Small intestine (tissue), 16 donors: Measurements from ENCODE around the gene HSD17B14. TPM values are rescaled to one million over a fixed set of nuclear protein-coding genes. Genes with fewer than 3 reads are reported as not detected.
"Not testable (repeated sequence)": the region's sequence is repeated elsewhere in the genome, so short reads cannot be mapped to it uniquely, and the experiment has no call there.

Experiments used
- DNase-seq, 2 donors: peaks; one replicate each; pipeline versions ENCODE4 v3.0.0 to v3.0.0-alpha.2; 2013
- FAIRE-seq: peaks from 2 replicates; lab custom pipeline; 2012; peaks lifted over from hg19 to GRCh38; lab: Jason Lieb, UNC
- H3K27ac ChIP-seq, 3 donors: one replicate each; pipeline ENCODE4 v1.5.1; 2013; ENCODE audit warnings: low read length in 2 of 3, mild to moderate bottlenecking in 2 of 3, control low read depth in 1 of 3, inconsistent platforms in 1 of 3, low read depth in 1 of 3, moderate library complexity in 1 of 3
- H3K27me3 ChIP-seq, 3 donors: one replicate each; pipeline ENCODE4 v1.6.1; 2013; ENCODE audit warnings: low read length in 3 of 3, inconsistent platforms in 1 of 3; ENCODE audit not compliant: control insufficient read depth in 3 of 3, insufficient read depth in 3 of 3
- H3K36me3 ChIP-seq, 3 donors: one replicate each; pipeline ENCODE4 v1.6.1; 2013; ENCODE audit warnings: low read length in 3 of 3, inconsistent platforms in 1 of 3, low read depth in 1 of 3, mild to moderate bottlenecking in 1 of 3, moderate library complexity in 1 of 3; ENCODE audit not compliant: control insufficient read depth in 3 of 3, insufficient read depth in 2 of 3
- H3K4me1 ChIP-seq, 3 donors: one replicate each; pipeline ENCODE4 v1.6.1; 2013; ENCODE audit warnings: low read length in 2 of 3, inconsistent platforms in 1 of 3, low read depth in 1 of 3, mild to moderate bottlenecking in 1 of 3, moderate library complexity in 1 of 3; ENCODE audit not compliant: control insufficient read depth in 3 of 3, insufficient read depth in 2 of 3
- H3K4me3 ChIP-seq, 3 donors: one replicate each; pipeline ENCODE4 v1.5.1; 2013; ENCODE audit warnings: low read length in 3 of 3, control low read depth in 1 of 3, inconsistent platforms in 1 of 3, low read depth in 1 of 3, mild to moderate bottlenecking in 1 of 3, moderate library complexity in 1 of 3
- H3K9me3 ChIP-seq, 2 donors: one replicate each; pipeline ENCODE4 v1.6.1; 2013; ENCODE audit warnings: low read depth in 1 of 2, low read length in 1 of 2; ENCODE audit not compliant: control insufficient read depth in 2 of 2, insufficient read depth in 1 of 2
- WGBS, 3 donors: extraction: QIAGEN DNeasy Blood & Tissue Kit; methylation state at CpG; one replicate each; pipeline ENCODE4 v1.1.7; 2013; 5-methylcytosine and 5-hydroxymethylcytosine counted together
- long read RNA-seq, 10 donors: transcript quantifications; one replicate each; lab custom pipeline, GENCODE V29; 2026
- polyA plus RNA-seq, 4 donors: library from polyadenylated mRNA; stranded (reverse) in 3 of 4; unstranded in 1 of 4; fragments of 200-250 nt in 3 of 4; fragments of 120-200 nt in 1 of 4; gene quantifications; one replicate each; pipeline versions ENCODE4 v1.2.1 to v1.2.3, GENCODE V29; 2013
- donor health status: healthy with polysubstance abuse.
- donor health status: control.
- donor health status: control.
- donor health status: Bipolar disorder and iron deficiency.
- donor health status: healthy.

HSD17B14 gene
- 100 to 1,000 TPM in 1 of 4 donors, 10 to 100 TPM in 1, 1 to 10 TPM in 1, not detected in 1; 4.4 to 102 (median 11.6) TPM for polyA plus RNA-seq
- long read RNA-seq, donor 1, transcript HSD17B14-201 (9 exons, 1,238 nt): major isoform, 53 of 78 reads
- long read RNA-seq, donor 1, partial matches to known transcripts: 20 of 78 reads
- long read RNA-seq, donor 1, other reads (novel, unspliced or antisense): 5 of 78 reads
- long read RNA-seq, donor 2, transcript HSD17B14-201 (9 exons, 1,238 nt): major isoform, 6 of 7 reads
- long read RNA-seq, donor 2, partial matches to known transcripts: 0 of 7 reads
- long read RNA-seq, donor 2, other reads (novel, unspliced or antisense): 0 of 7 reads
- long read RNA-seq, donor 3, transcript HSD17B14-201 (9 exons, 1,238 nt): major isoform, 16 of 29 reads
- long read RNA-seq, donor 3, partial matches to known transcripts: 7 of 29 reads
- long read RNA-seq, donor 3, other reads (novel, unspliced or antisense): 5 of 29 reads
- long read RNA-seq, donor 4: 0 reads
- long read RNA-seq, donor 5, transcript HSD17B14-201 (9 exons, 1,238 nt): major isoform, 7 of 17 reads
- long read RNA-seq, donor 5, partial matches to known transcripts: 10 of 17 reads
- long read RNA-seq, donor 5, other reads (novel, unspliced or antisense): 0 of 17 reads
- long read RNA-seq, donor 6, transcript HSD17B14-201 (9 exons, 1,238 nt): major isoform, 16 of 29 reads
- long read RNA-seq, donor 6, partial matches to known transcripts: 11 of 29 reads
- long read RNA-seq, donor 6, other reads (novel, unspliced or antisense): 0 of 29 reads
- long read RNA-seq, donor 7, partial matches to known transcripts: 0 of 2 reads
- long read RNA-seq, donor 7, other reads (novel, unspliced or antisense): 0 of 2 reads
- long read RNA-seq, donor 8: 0 reads
- long read RNA-seq, donor 9, transcript HSD17B14-201 (9 exons, 1,238 nt): major isoform, 6 of 11 reads
- long read RNA-seq, donor 9, partial matches to known transcripts: 5 of 11 reads
- long read RNA-seq, donor 9, other reads (novel, unspliced or antisense): 0 of 11 reads
- long read RNA-seq, donor 10, transcript HSD17B14-201 (9 exons, 1,238 nt): major isoform, 9 of 9 reads
- long read RNA-seq, donor 10, partial matches to known transcripts: 0 of 9 reads
- long read RNA-seq, donor 10, other reads (novel, unspliced or antisense): 0 of 9 reads

DNA sequence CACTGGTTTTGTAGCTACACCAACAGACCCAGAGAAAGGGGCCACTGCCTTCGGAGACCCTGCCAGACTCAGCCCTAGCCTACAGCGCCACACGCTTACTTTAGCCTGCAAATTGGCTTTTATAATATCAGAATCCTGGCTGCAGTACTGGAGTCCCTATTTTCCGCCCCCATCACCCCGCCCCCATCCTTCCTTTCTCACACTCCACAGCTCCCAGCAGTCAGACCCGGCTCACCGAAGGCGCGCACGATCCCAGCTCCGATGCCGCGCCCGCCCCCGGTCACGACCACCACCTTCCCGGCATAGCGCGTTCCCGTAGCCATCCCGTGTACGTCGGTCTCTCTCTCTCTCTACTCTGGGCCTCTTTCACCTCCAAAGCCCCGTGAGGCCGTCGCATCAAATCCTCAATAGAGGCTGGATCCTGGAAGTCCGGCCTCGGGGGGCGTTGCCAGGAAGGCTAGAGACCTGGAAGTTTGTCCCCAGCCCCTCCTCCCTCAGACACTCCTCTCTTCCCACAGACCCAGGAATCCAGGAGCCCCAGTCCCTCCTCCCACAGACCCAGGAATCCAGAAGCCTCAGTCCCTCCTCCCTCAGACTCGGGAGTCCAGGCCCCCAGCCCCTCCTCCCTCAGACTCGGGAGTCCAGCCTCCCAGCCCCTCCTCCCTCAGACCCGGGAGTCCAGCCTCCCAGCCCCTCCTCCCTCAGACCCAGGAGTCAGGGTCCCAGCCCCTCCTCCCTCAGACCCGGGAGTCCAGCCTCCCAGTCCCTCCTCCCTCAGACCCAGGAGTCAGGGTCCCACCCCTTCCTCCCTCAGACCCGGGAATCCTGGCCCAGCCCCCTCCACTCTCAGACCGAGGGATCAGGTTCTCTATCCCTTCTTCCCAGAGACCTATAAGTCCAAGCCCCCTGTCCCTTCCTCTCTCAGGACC, at the start of gene HSD17B14:
TSS of gene HSD17B14 (minus strand) at position 403 of the 929 bp plus-strand sequence. CDS start at position 323, 80 bp downstream.
- peak within 1 kb of the TSS; percentile 19 to 95 (median 47) for H3K27ac ChIP-seq
- 13 to 28% (median 17%) methylated on average over 35 of the region's 35 CpGs for WGBS, 3 donors
- peaks cover 0 to 36% (median 0%) of the 10 kb centered on the region in 3 donors for H3K36me3 ChIP-seq
- peak in 1 of 2 donors; percentile 72 for DNase-seq
- no peaks in the 10 kb centered on the region for H3K27me3 ChIP-seq
- H3K4me1 ChIP-seq: peaks cover 0 to 10% (median 0%) of the 10 kb centered on the region in 3 donors
- H3K9me3 ChIP-seq: no peaks in the 10 kb centered on the region
- FAIRE-seq: no peak
- H3K4me3 ChIP-seq: peak within 1 kb of the TSS in 2 of 3 donors; percentile 36 to 70

DNA sequence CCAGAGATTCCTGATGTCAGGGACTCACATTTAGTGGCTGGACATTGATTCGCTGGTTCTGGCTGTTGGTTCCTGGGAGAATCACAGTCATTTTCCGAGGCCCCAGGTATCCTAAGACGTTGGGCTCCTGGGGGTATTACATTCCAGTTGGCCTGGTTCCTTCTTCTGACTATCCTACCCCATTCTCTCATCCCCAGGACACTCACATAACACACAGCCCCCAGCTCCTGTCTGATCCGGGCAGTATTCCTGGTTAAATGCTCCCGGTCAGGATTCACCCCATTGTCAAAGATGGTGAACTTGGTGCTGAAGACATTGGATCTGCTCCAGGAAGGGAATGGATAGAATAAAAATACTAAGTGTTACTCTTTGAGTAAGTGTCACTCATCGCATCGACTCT, 47.4 kb upstream of the HSD17B14 start:
- WGBS, 3 donors: 94 to 98% (median 96%) methylated on average over 7 of the region's 7 CpGs

DNA sequence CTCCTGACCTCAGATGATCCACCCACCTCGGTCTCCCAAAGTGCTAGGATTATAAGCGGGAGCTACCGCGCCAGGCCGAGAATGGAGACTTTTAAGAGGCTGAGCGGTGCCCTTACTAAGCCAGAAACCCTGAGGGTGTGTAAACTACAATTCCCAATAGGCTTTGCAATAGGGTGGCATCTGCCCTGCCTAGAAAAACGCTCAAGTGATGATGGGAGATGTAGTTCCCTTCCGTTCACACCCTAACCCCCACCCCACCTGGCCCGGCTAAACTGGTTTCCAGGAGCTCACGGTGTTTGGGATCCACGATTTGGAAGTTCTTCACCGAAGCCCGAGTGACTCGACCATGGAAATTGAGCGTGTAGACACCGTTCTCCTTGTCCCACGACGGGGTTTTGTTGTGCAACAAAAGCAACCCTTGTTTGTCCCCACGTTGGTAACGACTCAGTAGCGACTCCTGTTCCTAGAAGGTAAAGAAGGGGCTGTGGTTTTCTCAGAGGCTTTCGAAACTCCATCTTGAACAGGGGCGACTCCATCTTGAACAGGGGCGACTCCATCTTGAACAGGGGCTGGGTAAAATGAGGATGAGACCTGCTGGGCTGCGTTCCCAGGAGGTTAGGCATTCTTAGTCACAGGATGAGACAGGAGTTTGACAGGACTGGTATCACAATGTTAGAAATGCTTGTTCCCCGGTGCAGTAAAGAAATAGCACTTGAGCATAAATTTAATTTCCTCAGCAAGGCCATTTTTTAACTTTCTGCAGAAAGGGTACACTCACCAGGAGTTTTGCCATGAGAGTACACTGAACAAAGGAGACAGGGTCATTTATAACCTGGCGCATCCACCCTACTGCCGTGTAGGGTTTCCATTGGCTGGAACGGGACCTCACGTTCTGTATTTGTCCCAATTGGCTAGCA, 45.7 kb upstream of the HSD17B14 start:
- no peak overlapping the region for H3K4me3 ChIP-seq
- H3K27ac ChIP-seq: no peak overlapping the region
- DNase-seq (peak in 1 of 2 donors; percentile 37), FAIRE-seq (no peak)
- peaks cover 0 to 19% (median 0%) of the 10 kb centered on the region in 3 donors for H3K36me3 ChIP-seq
- H3K9me3 ChIP-seq: peaks cover 0 to 6% of the 10 kb centered on the region in 2 donors
- H3K27me3 ChIP-seq: no peaks in the 10 kb centered on the region
- peaks cover 0 to 19% (median 0%) of the 10 kb centered on the region in 3 donors for H3K4me1 ChIP-seq
- 87 to 90% (median 88%) methylated on average over 30 of the region's 30 CpGs for WGBS, 3 donors

More for the DNA sequence above, 47.4 kb upstream of the HSD17B14 start:
- Histone ChIP-seq H3K27me3 (no peaks in the 10 kb centered on the region), H3K4me3 (no peak overlapping the region), H3K4me1 (peaks cover 0 to 7% (median 0%) of the 10 kb centered on the region in 3 donors), H3K9me3 (peaks cover 0 to 6% of the 10 kb centered on the region in 2 donors), H3K36me3 (peaks cover 0 to 6% (median 0%) of the 10 kb centered on the region in 3 donors), H3K27ac (no peak overlapping the region)
- FAIRE-seq (no peak), DNase-seq (no peak)

DNA sequence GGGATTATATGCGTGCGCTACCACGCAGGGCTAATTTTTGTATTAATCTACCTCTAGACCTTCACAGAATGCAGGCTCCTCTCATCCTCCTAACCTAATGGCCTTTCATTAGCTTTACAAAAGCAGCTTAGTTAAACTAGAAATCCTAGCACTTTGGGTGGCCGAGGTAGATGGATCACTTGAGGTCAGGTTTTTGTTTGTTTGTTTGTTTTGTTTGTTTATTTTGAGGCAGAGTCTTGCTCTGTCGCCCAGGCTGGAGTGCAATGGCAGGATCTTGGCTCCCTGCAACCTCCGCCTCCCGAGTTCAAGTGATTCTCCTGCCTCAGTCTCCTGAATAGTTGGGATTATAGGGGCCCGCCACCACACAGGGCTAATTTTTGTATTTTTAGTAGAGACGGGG, 43.4 kb upstream of the HSD17B14 start:
- not testable (repeated sequence) for H3K9me3 ChIP-seq, FAIRE-seq, H3K4me3 ChIP-seq, H3K27ac ChIP-seq, H3K27me3 ChIP-seq, DNase-seq
- Histone ChIP-seq H3K4me1 (peaks cover 0 to 35% (median 0%) of the 10 kb centered on the region in 3 donors), H3K36me3 (peaks cover 0 to 42% (median 0%) of the 10 kb centered on the region in 3 donors)
- WGBS, 3 donors: 89 to 97% (median 96%) methylated on average over 9 of the region's 9 CpGs

DNA sequence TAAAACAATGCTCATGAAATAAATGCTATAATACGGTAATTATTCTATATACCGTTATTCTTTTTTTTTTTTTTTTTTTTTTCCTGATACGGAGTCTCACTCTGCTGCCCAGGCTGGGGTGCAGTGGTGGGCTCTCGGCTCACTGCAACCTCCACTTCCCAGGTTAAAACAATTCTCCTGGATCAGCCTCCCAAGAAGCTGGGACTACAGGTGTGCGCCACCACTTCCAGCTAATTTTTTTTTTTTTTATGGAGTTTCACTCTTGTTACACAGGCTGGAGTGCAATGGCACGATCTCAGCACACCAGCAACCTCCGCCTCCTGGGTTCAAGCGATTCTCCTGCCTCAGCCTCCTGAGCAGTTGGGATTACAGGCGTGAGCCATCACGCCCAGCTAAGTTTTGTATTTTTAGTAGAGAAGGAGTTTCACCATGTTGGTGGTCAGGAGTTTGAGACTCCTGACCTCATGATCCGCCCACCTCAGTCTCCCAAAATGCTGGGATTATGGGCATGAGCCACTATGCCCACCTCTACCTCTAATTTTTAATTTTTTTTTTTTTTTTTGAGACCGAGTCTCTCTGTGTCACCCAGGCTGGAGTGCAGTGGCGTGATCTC, 42.8 kb upstream of the HSD17B14 start:
- Histone ChIP-seq H3K4me1 (peaks cover 0 to 41% (median 0%) of the 10 kb centered on the region in 3 donors), H3K9me3 (peaks cover 0 to 6% of the 10 kb centered on the region in 2 donors), H3K27ac (peak overlapping the region in 1 of 3 donors; percentile 55), H3K27me3 (no peaks in the 10 kb centered on the region), H3K36me3 (peaks cover 0 to 47% (median 4%) of the 10 kb centered on the region in 3 donors), H3K4me3 (no peak overlapping the region)
- FAIRE-seq (no peak), DNase-seq (no peak)
- WGBS, 3 donors: 88 to 94% (median 91%) methylated on average over 13 of the region's 13 CpGs

DNA sequence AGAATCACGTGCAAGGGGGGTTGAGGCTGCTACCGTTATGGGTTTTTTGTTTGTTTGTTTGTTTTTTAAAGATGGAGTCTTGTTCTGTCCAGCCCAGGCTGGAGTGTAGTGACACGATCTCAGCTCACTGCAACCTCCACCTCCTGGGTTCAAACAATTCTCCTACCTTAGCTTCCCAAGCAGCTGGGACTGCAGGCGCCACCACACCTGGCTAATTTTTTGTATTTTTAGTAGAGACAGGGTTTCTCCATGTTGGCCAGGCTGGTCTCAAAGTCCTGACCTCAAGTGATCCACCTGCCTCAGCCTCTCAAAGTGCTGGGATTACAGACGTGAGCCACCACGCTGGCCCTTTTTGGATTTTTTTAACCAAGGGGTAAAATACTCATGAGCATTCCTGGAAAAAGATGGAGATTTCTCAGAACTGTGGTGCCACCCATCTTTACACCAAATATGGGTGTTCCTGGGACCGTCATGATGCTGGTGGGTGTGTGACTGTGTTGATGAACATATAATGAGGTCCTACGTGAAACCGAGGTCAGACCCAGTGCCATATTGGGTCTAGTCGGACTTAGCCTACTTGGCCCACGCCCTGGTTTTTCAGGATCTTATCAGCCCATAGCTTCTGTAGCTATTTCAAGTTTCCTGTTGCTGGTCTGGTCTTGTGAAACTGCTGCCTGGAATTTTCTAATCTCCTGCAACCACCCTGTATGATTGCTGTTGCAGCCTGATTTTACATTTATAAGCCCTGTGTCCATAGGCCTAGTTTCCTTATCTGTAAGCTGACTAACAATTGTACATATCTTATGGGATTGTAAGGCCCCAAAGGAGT, 42.1 kb upstream of the HSD17B14 start:
- FAIRE-seq: no peak

More for the DNA sequence above, 42.1 kb upstream of the HSD17B14 start:
- Histone ChIP-seq H3K4me3 (no peak overlapping the region), H3K27ac (peak overlapping the region; percentile 2 to 79 (median 44)), H3K27me3 (no peaks in the 10 kb centered on the region), H3K36me3 (peaks cover 4 to 54% (median 8%) of the 10 kb centered on the region in 3 donors), H3K9me3 (peaks cover 0 to 6% of the 10 kb centered on the region in 2 donors), H3K4me1 (peaks cover 0 to 48% (median 3%) of the 10 kb centered on the region in 3 donors)
- WGBS, 3 donors: 55 to 69% (median 69%) methylated on average over 11 of the region's 11 CpGs
- DNase-seq: peak; percentile 75 to 76
